Stomach (tissue), 9 donors: ENCODE data around the gene VAPA. TPM values are rescaled to one million over a fixed set of nuclear protein-coding genes. Genes with fewer than 3 reads are reported as not detected.

ENCODE experiments used
- DNase-seq, 2 donors: peaks; one replicate each; pipeline versions ENCODE4 v3.0.0 to v3.0.0-alpha.2; 2013 to 2019
- H3K27ac ChIP-seq, 5 donors: fragments of 200-600 bp in 4 of 5; sonication (generic) in 4 of 5; one replicate each; pipeline ENCODE4 v1.5.1; 2013 to 2019; ENCODE audit warnings: mild to moderate bottlenecking in 1 of 5, moderate library complexity in 1 of 5
- H3K27me3 ChIP-seq, 3 donors: fragments of 200-600 bp; sonication (generic); one replicate each; pipeline ENCODE4 v1.5.1; 2017 to 2019; ENCODE audit warnings: mixed run types in 1 of 3
- H3K36me3 ChIP-seq, 4 donors: fragments of 200-600 bp; sonication (generic); 1 replicate in 3 of 4; 2 replicates in 1 of 4; pipeline ENCODE4 v1.5.1; 2016 to 2019
- H3K4me1 ChIP-seq, 4 donors: fragments of 200-600 bp; sonication (generic); one replicate each; pipeline ENCODE4 v1.5.1; 2016 to 2019
- H3K4me3 ChIP-seq, 4 donors: fragments of 200-600 bp; sonication (generic) in 3 of 4; one replicate each; pipeline ENCODE4 v1.5.1; 2016 to 2019; ENCODE audit warnings: mild to moderate bottlenecking in 1 of 4
- H3K9me3 ChIP-seq, 4 donors: fragments of 200-600 bp; sonication (generic); one replicate each; pipeline ENCODE4 v1.5.1; 2016 to 2019
- EP300 ChIP-seq: sonication (generic); formaldehyde crosslinking; IDR thresholded peaks from one replicate; pipeline ENCODE4 v1.6.1; 2017; ENCODE audit warnings: antibody characterized with exemption
- POLR2A ChIP-seq, 4 donors: fragments of 450-650 bp; IDR thresholded peaks; one replicate each; pipeline ENCODE4 v1.6.1; 2016; ENCODE audit warnings: antibody characterized with exemption in 4 of 4, control low read depth in 2 of 4, mild to moderate bottlenecking in 1 of 4, moderate library complexity in 1 of 4
- POLR2AphosphoS5 ChIP-seq, 3 donors: sonication (generic); formaldehyde crosslinking; IDR thresholded peaks; one replicate each; pipeline ENCODE4 v1.6.1; 2016; ENCODE audit warnings: antibody characterized with exemption in 3 of 3
- WGBS, 5 donors: extraction: QIAGEN DNeasy Blood & Tissue Kit in 3 of 5; methylation state at CpG; one replicate each; pipeline versions ENCODE4 v1.1.5 to v1.1.7; 2013 to 2018; 5-methylcytosine and 5-hydroxymethylcytosine counted together
- intact Hi-C: fragments of 100-400 bp; cut with DNase I; formaldehyde crosslinking; loops from one replicate; pipeline ENCODE4 v1.15.1; 2023; ENCODE audit warnings: low total_unique reads
- polyA plus RNA-seq, 3 donors: library from polyadenylated mRNA; stranded (reverse); fragments of 200-250 nt; gene quantifications; one replicate each; pipeline ENCODE4 v1.2.3, GENCODE V29; 2013
- total RNA-seq, 5 donors: library from RNA; depleted of rRNA; stranded (reverse); fragments of >200 nt; gene quantifications; one replicate each; pipeline versions ENCODE4 v1.1.0 to v1.2.3, GENCODE V29; 2014 to 2016
- TF ChIP-seq, protein P1 (sequence below), 7 experiments: fragments of 450-650 bp in 4 of 7; fragments of 200-600 bp in 3 of 7; sonication (generic) in 3 of 7; IDR thresholded peaks; one replicate each; pipeline ENCODE4 v1.5.1; 2016 to 2019; ENCODE audit warnings: antibody characterized with exemption in 7 of 7, control low read depth in 2 of 7, mild to moderate bottlenecking in 1 of 7
- donor health status: healthy with polysubstance abuse.
- donor health status: Bipolar disorder and iron deficiency.
- donor health status: healthy.

Gene VAPA
- total and polyA plus RNA-seq, 8 donors: 113 to 822 (median 169) TPM

DNA sequence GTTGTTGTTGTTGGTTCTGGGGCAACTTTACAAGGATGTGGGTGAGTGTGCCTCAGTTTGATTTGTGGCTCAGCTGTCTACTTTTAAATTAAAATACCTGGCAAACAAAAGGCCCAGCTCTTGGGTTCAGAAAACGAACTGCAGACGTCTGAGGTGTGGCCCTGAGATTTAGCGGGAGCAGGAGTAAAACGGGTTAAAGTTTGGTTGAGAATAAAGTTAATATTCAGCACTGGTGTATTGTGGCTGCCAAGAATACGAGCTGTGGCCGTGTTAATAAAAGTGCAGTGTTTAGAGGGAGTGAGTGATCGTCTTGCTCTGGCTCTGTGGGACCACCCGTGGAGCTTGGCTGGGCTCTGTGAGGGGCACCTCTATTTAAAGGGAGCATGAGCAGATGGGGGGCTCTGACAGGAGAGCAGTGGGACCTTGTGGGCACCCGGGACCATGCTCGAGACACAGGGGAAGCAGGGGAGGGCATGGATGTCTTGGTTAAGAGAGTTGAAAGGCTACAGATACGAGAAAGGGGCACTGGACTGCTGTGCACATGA, 80.3 kb downstream of the VAPA start:
- H3K4me1 ChIP-seq: peaks cover 21 to 31% (median 25%) of the 10 kb centered on the region in 4 donors
- intact Hi-C loops: no loop called here
- DNase-seq: peak in 1 of 2 donors; percentile 52

DNA sequence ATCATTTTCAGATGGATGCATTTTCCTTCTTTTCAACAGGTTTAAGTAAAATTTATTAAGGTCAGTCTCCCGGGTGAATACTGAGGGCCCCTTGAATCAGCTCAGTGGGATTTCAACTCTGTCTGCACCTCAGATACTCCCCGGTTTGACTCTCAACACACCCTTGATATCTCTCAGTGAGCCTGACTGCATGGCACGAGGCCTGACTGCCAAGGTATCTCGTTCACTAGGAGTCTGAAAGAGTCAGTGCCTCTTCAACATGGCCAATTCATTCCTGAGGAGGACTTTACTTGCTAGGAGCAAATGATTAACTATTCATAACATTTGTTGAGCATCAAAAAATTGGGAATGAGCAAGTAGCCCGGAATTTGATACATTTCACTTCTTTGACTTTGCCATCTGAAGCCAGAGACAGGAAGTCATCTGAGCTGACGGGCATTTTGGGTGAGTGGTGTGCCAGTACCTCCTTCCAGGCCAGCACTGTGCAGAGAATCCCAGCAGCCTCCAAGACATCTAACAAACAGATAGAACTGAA, 81.0 kb downstream of the VAPA start:
- WGBS, 5 donors: 46 to 71% (median 67%) methylated on average over 6 of the region's 6 CpGs
- H3K36me3 ChIP-seq: no peaks in the 10 kb centered on the region
- no peaks in the 10 kb centered on the region for H3K27me3 ChIP-seq
- H3K4me1 ChIP-seq: peaks cover 20 to 25% (median 23%) of the 10 kb centered on the region in 4 donors
- no peak overlapping the region for H3K4me3 ChIP-seq
- TF ChIP-seq POLR2AphosphoS5 (IDR thresholded peaks at IDR 0.05): no peak
- no peak for TF ChIP-seq EP300
- no peak for TF ChIP-seq POLR2A (IDR thresholded peaks at IDR 0.05)
- TF ChIP-seq, protein P1, sequence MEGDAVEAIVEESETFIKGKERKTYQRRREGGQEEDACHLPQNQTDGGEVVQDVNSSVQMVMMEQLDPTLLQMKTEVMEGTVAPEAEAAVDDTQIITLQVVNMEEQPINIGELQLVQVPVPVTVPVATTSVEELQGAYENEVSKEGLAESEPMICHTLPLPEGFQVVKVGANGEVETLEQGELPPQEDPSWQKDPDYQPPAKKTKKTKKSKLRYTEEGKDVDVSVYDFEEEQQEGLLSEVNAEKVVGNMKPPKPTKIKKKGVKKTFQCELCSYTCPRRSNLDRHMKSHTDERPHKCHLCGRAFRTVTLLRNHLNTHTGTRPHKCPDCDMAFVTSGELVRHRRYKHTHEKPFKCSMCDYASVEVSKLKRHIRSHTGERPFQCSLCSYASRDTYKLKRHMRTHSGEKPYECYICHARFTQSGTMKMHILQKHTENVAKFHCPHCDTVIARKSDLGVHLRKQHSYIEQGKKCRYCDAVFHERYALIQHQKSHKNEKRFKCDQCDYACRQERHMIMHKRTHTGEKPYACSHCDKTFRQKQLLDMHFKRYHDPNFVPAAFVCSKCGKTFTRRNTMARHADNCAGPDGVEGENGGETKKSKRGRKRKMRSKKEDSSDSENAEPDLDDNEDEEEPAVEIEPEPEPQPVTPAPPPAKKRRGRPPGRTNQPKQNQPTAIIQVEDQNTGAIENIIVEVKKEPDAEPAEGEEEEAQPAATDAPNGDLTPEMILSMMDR (IDR thresholded peaks at IDR 0.05): no peak
- H3K27ac ChIP-seq: no peak overlapping the region
- no peak for DNase-seq
- H3K9me3 ChIP-seq: peaks cover 0 to 21% (median 12%) of the 10 kb centered on the region in 4 donors
- intact Hi-C loops: no loop called here

More for the DNA sequence above, 80.3 kb downstream of the VAPA start:
- Histone ChIP-seq H3K27ac (peak overlapping the region in 1 of 5 donors; percentile 49), H3K9me3 (peaks cover 0 to 15% (median 12%) of the 10 kb centered on the region in 4 donors), H3K36me3 (no peaks in the 10 kb centered on the region), H3K4me3 (peak overlapping the region in 1 of 4 donors; percentile 15), H3K27me3 (no peaks in the 10 kb centered on the region)
- WGBS, 5 donors: 22 to 39% (median 30%) methylated on average over 11 of the region's 11 CpGs
- TF ChIP-seq EP300 (no peak), POLR2AphosphoS5 (IDR thresholded peaks at IDR 0.05) (no peak), POLR2A (IDR thresholded peaks at IDR 0.05) (no peak)
- TF ChIP-seq, protein P1 (IDR thresholded peaks at IDR 0.05): no peak

DNA sequence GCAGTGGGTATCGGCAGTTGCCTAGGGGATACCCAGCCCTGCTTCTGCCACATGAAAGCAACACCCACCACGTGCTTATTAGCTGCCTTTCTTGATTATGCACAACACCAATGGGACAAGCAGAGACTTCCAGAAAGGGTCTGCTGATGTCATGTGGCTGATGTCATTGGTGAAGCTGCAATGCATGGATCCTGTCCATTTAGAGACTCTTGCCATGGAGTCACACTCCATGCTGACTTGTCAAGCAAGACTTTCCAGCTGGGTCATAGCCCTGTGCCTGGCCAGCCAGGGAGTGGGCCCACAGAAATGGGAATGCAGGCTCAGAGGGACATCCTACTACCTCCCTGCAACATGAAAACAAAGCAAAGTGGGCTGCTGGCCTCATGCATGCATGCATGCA, 81.8 kb downstream of the VAPA start:
- 90 to 95% (median 92%) methylated on average over 2 of the region's 2 CpGs for WGBS, 5 donors
- TF ChIP-seq POLR2AphosphoS5 (IDR thresholded peaks at IDR 0.05) (no peak), EP300 (no peak), POLR2A (IDR thresholded peaks at IDR 0.05) (no peak)
- TF ChIP-seq, protein P1 (IDR thresholded peaks at IDR 0.05): no peak
- H3K9me3 ChIP-seq: peaks cover 0 to 24% (median 16%) of the 10 kb centered on the region in 4 donors
- H3K27ac ChIP-seq: no peak overlapping the region
- H3K27me3 ChIP-seq: no peaks in the 10 kb centered on the region
- H3K36me3 ChIP-seq: no peaks in the 10 kb centered on the region
- intact Hi-C loops: no loop called here
- H3K4me1 ChIP-seq: peaks cover 20 to 25% (median 22%) of the 10 kb centered on the region in 4 donors
- no peak overlapping the region for H3K4me3 ChIP-seq
- no peak for DNase-seq

DNA sequence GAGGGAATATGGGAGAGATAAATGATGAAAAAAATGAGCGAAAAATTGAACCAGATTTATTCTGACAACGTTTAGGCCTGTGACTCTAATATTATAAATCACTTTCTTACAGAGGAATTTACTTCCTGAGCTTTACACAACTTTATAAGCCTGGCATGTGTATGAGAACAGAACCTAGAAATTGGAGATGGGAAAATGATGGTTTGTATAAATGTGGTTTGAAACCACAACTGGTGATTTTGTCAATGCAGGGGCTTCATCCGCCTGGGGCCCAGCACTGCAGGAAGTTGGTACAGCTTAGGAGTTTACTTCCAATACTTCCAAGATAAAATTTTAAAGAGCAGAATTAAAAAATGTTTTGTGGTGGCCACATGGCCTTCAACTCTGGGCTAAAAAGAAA, 82.3 kb downstream of the VAPA start:
- DNase-seq: no peak
- intact Hi-C loops: no loop called here
- no peaks in the 10 kb centered on the region for H3K27me3 ChIP-seq
- H3K4me1 ChIP-seq: peaks cover 20 to 25% (median 22%) of the 10 kb centered on the region in 4 donors
- no peak overlapping the region for H3K27ac ChIP-seq
- TF ChIP-seq POLR2A (IDR thresholded peaks at IDR 0.05) (no peak), POLR2AphosphoS5 (IDR thresholded peaks at IDR 0.05) (no peak), EP300 (no peak)
- TF ChIP-seq, protein P1 (IDR thresholded peaks at IDR 0.05): no peak
- no peak overlapping the region for H3K4me3 ChIP-seq
- H3K9me3 ChIP-seq: peaks cover 0 to 24% (median 16%) of the 10 kb centered on the region in 4 donors
- 64 to 81% (median 70%) methylated on average over 3 of the region's 3 CpGs for WGBS, 5 donors
- no peaks in the 10 kb centered on the region for H3K36me3 ChIP-seq
